Ramos (cell line): ENCODE data around the gene MRPL24.

Experiments
- in situ Hi-C: fragments of 300-500 bp; cut with MboI; formaldehyde crosslinking; loops from one replicate; pipeline ENCODE4 v1.14.3; 2022; ENCODE audit warnings: low sequenced_read_pairs; ENCODE audit not compliant: unreplicated experiment

Gene MRPL24

GRCh38 chr1:156746728-156747631, 6.1 kb upstream of the MRPL24 start:
- in situ Hi-C loops, result no loop called here

- in situ Hi-C loops, result no loop called here
Observed at GRCh38 chr1:156746406-156746727, 5.5 kb upstream of the MRPL24 start.

DNA sequence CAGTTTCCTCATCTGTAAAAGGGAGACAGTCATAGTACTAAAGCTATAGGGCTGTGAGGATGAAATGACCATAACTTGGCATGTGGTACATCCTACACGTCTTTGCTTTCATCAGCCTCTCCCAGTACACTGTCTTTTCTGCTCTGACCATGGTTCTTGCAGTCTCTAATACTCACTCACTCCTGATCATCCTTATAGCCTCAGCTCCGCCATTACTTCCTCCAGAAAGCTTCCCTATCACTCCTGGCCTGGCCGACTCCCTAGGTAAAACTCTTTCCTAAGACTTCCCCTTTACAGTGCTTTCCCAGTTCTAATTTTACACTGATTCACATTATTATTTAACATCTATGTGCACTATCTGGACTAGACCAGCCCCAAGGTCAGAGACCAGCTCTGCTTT, 5.0 kb upstream of the MRPL24 start:
- in situ Hi-C loops, result no loop called here

GRCh38 chr1:156744786-156745419, 4.0 kb upstream of the MRPL24 start:
- in situ Hi-C loops, result no loop called here

GRCh38 chr1:156744344-156744743, 3.5 kb upstream of the MRPL24 start:
- in situ Hi-C loops, result no loop called here

- in situ Hi-C loops, result no loop called here
Observed at GRCh38 chr1:156743367-156744302, 2.7 kb upstream of the MRPL24 start.

GRCh38 chr1:156742801-156743200, 1.9 kb upstream of the MRPL24 start:
- in situ Hi-C loops, result no loop called here

DNA sequence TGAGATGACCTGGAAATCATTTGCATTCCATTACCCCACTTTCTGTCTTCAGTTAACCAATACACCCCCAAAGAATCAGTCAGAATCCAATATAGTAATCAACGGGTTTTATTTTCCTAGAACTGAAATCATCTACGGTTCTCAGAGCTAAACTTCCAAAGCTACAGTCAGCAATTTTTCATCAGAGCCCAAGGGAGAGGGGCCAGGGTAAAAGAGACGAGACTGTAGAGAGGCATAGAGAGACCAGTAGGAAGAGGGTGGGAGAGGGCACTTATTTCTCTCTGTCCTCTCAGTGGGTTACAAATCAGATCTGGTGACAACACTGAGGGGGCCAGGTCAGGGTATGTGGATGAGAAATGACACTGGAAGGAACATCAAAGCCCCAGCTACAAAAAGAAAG, 1.1 kb upstream of the MRPL24 start:
- in situ Hi-C loops, result no loop called here

GRCh38 chr1:156741481-156741983, 644 bp upstream of the MRPL24 start:
- in situ Hi-C loops, result no loop called here

GRCh38 chr1:156740237-156740740, 599 bp downstream of the MRPL24 start:
- in situ Hi-C loops, result no loop called here

- in situ Hi-C loops, result no loop called here
Observed at GRCh38 chr1:156738916-156739315, 2.0 kb downstream of the MRPL24 start.

DNA sequence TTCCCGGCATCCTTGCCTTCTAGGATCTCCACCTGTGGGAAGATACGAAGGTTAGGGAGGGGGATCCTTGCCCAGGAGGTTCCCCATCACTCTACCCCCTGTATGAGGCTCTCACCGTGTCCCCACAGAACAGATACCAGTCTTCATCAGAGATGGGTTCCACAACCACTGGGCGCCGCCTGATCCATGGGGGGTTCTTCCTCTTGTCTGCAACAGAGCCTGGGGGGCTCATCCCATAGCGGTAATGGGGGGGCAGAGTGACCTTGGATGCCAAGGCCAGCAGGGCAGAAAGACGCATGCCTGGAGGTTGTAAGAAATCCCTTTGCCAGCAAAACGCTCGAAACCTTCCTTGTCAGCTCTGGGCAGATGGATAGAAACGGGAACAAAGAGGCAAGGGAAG, 2.5 kb downstream of the MRPL24 start:
- in situ Hi-C loops, result no loop called here

DNA sequence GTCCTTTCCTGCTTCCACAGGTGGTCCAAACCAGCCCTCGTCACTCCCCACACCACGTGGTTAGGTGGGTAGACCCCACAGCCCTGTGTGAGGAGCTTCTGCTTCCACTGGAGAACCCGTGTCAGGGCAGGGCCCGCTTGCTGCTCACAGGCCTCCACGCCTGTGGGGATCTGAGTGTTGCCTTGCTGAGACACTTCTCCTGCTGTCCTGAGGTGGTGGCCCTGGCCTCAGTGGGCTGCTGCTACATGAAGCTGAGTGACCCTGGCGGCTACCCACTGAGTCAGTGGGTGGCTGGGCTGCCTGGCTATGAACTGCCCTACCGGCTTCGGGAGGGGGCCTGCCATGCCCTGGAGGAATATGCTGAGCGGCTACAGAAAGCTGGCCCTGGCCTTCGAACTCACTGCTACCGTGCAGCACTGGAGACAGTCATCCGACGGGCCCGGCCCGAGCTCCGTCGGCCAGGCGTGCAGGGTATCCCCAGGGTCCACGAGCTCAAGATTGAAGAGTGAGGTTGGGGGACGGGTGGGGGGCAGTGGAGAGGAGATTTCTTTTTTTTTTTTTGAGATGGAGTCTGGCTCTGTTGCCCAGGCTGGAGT, 6.8 kb downstream of the MRPL24 start:
- in situ Hi-C loops, result no loop called here

- in situ Hi-C loops, result no loop called here
Observed at GRCh38 chr1:156728599-156729462, 12.1 kb downstream of the MRPL24 start, which contains the start of gene ISG20L2. Gene ISG20L2 (minus strand): TSS chr1:156728766. CDS start chr1:156727652, 1,114 bp downstream.

GRCh38 chr1:156727926-156728598, 12.8 kb downstream of the MRPL24 start, which contains the start of gene METTL25B:
Gene METTL25B (plus strand): TSS chr1:156728469. CDS start chr1:156729105, 636 bp downstream.
- in situ Hi-C loops, result no loop called here

GRCh38 chr1:156727492-156727891, 13.4 kb downstream of the MRPL24 start:
- in situ Hi-C loops, result no loop called here

GRCh38 chr1:156726549-156727226, 14.2 kb downstream of the MRPL24 start:
- in situ Hi-C loops, result no loop called here
